Inferior parietal cortex (tissue), 1 donor: ENCODE measurements around the gene TEPSIN.
A peak's percentile ranks its signal among the peaks of the same experiment; 100 is the strongest.
"Not testable (repeated sequence)": the region's sequence is repeated elsewhere in the genome, so short reads cannot be mapped to it uniquely, and the experiment has no call there.

ENCODE experiments used
- DNase-seq: peaks from one replicate; pipeline ENCODE4 v3.0.0-alpha.2; 2016; ENCODE audit errors: extremely low spot score

TEPSIN gene

GRCh38 chr17:81236784-81237183 is 2.1 kb downstream of the TEPSIN start:
- DNase-seq = no peak

DNA sequence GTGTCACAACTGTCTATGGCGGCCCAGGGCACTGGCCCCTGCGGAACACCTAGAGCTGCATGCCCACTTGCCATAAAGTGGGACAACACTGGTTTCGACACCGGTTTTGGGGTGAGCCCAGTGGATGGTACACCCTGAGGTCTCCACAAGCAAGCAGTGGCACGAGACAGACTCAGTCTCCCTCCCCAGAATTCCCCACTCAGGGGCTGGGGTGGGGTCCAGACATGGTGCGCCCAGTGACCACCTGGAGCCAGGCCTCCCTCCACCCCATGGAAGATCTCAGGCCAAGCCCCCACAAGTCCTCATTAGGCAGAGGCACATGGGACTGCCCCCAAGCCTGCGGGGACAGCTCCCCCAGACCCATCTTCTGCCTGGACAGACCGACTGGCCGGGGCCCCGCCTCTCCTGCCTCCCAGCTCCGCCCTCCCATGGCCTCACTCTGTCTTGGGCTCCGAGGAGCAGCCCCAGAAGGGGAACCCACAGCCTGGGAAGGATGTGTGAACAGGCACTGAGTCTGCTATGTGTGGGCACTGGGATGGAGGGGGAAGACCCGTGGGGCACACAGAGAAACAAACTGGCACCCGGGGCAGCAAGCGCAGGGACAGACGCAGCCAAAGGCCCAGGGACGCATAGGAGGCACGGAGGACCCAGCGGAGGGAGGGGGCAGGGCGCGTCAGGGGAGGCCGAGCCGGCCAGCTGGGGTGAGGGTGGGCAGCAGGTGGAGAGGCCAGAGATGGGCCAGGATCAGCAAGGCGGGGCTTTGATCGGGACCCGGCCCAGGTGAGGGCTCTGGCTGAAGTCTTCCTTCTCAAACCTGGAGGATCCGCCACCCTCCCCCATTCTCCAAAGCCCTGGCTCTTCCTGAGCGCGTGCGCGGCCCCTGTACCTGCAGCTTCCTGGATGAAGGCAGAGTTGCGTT is 2.8 kb downstream of the TEPSIN start:
- no peak for DNase-seq

DNA sequence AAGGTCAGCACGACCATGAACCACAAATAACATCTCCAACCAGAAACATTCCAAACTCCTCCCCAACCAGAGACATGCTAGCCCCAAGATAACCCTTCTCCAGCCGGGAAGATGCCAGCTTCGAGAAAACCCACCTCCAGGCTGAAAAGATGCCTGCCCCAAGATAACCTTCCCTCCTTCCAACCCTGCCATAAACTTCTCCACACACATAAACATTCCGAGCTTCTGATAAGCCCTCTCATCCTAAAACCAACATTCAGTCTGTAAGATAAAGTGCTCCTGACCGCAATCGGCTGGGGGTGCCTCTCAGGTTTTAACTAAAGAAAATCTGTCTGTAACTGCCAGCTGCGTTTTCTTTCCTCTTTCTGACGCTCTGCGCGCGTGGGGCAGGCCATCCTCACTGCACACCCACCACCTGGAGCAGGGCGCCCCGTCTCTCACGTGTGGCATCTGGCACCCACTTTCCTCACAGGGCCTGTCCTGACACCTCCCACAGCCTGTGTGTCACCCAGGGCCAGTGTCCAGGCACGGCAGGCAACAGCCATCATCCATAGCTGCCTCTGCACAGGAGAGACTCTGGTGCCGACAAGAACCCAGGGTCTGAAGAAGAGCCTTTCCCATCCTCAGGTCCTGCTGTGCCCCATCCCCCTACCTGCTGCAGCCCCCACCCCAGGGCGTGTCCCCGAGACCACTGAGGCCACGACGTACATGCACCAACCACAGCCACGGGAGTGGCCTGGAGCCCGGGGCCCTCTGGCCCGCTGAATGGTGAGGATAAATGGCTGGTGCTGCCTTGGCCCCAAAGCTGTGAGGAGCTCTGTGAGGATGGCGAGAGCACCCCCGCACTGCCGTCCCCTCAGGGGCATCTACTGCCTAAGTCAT is 3.7 kb downstream of the TEPSIN start:
- no peak for DNase-seq

GRCh38 chr17:81234506-81234855 is 4.4 kb downstream of the TEPSIN start:
- no peak for DNase-seq

DNA sequence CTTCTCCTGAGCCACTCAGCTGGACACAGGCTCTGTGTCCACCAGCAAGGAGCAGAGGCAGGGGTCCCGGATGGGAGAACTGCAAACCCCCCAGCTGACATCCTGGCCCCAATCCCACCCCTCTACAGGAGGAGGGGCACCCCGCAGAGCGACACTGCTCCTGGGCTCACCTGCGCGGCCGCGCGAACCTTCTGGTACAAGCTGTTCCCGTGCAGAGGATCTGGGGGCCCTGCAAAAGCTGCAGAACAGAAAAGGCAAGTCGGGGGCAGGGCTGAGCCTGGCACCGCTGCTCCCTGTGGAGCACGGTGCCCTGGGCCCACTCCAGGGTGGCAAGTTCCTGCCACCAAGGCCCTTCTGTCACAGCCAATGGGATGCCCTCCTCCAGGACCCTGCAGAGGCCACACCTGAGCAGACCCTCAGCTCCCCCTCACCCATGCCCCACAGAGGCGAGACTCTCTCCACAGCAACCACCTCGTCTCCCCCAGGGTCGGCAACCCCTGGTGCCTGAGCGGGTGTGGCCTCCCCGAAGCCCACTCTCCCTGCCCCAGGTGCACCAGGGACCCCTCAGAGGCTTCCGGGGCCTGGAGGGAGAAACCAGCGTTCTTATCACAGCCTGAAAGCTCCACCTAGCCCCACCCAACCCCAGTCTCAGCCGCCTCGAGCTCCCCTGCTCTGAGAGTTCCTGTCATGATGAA is 4.9 kb downstream of the TEPSIN start:
- no peak for DNase-seq

DNA sequence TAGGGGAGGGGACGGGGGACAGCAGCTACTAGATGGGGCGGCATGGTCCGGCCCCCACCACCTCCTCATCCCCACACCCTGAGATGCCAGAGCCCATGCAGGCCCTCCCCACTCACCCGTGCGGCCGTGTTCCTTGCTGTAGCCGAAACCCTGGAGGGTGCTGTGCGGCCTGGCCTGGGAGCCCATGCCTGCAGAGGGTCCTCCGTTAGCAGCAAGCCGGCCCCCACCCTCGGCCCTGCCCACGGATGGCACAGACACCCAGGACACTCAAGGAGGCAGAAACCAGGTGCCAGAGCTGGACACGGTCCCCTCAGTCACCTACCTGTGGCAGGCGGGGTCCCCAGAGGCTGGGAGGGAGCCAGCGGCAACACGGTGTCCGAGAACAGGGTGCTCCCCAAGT is 5.5 kb downstream of the TEPSIN start:
- no peak for DNase-seq

GRCh38 chr17:81232616-81233241 is 6.1 kb downstream of the TEPSIN start:
- DNase-seq = no peak

- no peak for DNase-seq
These were observed 6.9 kb downstream of the TEPSIN start for GRCh38 chr17:81231766-81232581.

- DNase-seq = no peak
These were observed 7.7 kb downstream of the TEPSIN start for GRCh38 chr17:81231121-81231645.

DNA sequence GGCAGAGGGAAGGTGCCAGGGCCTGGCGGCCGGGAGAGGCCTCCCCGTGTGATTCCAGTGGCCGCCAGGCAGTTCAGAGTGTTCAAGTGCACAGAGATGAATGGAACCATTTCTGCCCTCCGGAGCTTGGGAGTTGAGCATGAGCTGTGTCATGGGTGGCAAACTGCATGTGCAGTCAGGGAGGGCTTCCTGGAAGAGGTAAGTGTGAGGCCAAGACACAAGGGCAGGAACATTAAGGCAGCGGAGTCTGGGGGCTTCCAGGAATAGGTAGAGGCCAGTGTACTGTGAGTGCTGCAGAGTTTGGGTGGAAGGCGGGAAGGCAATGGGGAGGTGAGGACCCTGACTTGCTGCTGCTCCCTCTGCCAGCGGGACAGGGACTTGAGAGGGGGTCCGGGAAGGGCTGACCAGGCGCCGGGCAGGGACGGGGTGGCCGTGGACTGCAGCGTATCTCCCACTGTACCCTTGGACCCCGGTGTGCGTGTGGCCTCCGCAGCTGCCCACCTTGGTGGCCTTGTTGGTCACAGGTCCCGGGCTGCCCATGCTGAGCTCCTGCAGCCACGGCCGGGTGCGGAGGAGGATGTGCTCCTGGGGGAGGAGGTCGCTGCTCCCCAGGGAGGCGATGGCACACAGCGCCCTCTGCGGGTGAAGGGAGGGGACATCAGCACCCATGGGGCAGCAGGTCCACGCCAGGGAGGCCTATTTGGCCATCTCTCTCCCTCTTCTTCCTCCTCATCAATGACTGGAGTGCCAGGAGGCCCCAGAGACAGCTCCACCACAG is 8.6 kb downstream of the TEPSIN start:
- DNase-seq = no peak

GRCh38 chr17:81229666-81229920 is 9.3 kb downstream of the TEPSIN start:
- no peak for DNase-seq

DNA sequence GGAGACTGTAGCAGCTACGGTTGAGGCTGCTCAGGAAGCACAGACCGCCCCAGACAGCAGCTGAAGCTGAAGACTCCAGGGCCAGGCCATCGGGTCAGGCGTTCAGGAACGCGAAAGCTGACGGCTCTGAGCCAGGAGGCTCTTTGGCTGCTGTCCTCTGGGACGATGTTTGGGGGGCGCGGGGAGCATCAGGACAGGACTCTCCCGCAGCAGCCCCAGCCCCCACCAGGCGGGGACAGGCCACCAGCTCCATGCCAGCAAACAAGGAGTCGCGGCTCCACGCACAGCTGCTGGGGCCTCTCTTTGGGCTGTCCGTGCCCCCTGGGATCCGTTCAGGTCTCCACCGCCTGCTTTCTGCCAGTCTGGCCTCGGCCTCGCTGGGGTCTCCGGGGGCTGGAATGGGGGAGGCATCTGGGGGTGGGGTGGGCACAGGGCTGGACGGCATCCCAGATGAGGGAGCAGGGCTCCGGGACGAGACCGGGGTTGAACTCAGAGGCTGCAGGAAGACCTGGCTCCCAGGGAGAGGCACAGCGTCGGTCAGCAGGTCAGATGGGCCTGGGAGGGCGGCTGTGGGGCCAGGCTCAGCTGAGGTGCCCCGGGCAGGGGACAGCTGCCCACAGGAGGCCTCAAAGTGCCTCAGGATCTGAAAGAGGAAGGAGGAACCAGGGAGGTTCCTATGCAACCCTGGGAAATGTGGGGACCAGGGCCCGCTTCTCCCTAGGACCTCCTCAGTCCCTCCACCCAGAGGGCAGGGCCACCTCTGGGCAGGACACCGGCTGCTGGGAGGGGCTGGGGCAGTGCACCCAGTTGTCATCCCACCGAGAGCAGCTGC is 9.8 kb downstream of the TEPSIN start:
- no peak for DNase-seq

GRCh38 chr17:81228420-81228819 is 10.4 kb downstream of the TEPSIN start:
- DNase-seq = no peak

GRCh38 chr17:81227630-81228029 is 11.2 kb downstream of the TEPSIN start:
- not testable (repeated sequence) for DNase-seq

- peak; percentile 13 for DNase-seq
These were observed 15.1 kb downstream of the TEPSIN start for GRCh38 chr17:81223762-81224130.

GRCh38 chr17:81222906-81223761 is 15.7 kb downstream of the TEPSIN start, which contains the start of gene CEP131:
Gene CEP131, minus strand, starts transcription at chr17:81222965. Its CDS starts 2,909 bp downstream, at chr17:81220056.
- DNase-seq = peak; percentile 95

GRCh38 chr17:81222620-81222905 is 16.3 kb downstream of the TEPSIN start:
- no peak for DNase-seq

DNA sequence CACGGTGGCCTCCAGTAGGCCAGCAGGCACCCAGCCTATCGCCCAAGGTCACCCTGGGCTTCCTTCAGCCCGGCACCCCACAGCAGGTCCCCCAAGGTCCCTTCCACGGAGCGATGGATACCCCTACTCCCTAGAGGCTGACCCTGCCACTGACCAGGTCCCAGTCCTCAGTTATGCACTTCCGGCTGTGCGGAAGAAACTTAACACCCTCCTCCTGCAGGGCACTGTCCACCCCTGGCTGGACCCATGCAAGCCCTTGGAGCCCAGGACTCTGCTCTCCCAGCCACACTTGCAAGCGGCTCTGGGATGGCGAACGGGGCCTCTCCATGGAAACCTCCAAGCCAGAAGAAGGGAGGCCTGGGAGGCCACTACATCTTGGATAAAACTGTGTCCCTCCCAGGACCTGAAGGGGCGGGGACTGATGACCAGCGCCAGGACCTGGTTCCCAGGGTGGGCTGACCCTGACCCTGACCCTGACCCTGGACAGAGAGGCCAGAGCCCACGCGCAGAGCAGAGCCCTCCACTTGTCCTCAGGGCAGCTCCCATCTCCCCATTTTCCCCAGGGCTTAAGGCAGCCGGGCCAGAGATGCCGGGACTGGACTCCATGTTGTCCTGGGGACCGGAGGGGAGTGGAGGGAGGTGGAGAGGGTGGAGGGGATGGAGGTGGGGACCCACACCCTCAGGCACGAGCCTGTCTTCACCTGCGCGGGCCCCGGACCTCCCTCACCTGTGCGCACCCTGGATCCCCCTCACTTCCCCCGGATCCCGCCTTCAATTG is 16.8 kb downstream of the TEPSIN start:
- DNase-seq = no peak
